Measurements from ENCODE around the gene OR2AP1.
A peak's percentile ranks its signal among the peaks of the same experiment; 100 is the strongest.
"Not testable (repeated sequence)": the region's sequence is repeated elsewhere in the genome, so short reads cannot be mapped to it uniquely, and the experiment has no call there.

Gene OR2AP1

GRCh38 chr12:55572168-55572567 lies at the start of gene OR2AP1:
Gene OR2AP1, plus strand, starts transcription at chr12:55572468. Its CDS starts 1,947 bp downstream, at chr12:55574415.
- no peak for DNase-seq (ENCODE audit: low spot score)

- DNase-seq (ENCODE audit: low spot score), result not testable (repeated sequence)
Observed at GRCh38 chr12:55548235-55548634, 24.0 kb upstream of the OR2AP1 start.

- DNase-seq (ENCODE audit: low spot score), result no peak
Observed at GRCh38 chr12:55548756-55549155, 23.5 kb upstream of the OR2AP1 start.

- no peak for DNase-seq (ENCODE audit: low spot score)
Observed at GRCh38 chr12:55549302-55549701, 23.0 kb upstream of the OR2AP1 start, which contains the start of gene OR6C4. Gene OR6C4, plus strand, starts transcription at chr12:55549602. Its CDS starts 1,625 bp downstream, at chr12:55551227.

- DNase-seq (ENCODE audit: low spot score), result no peak
Observed at GRCh38 chr12:55554296-55554695, 18.0 kb upstream of the OR2AP1 start.

GRCh38 chr12:55570060-55570459 lies 2.2 kb upstream of the OR2AP1 start:
- not testable (repeated sequence) for DNase-seq (ENCODE audit: low spot score)

GRCh38 chr12:55570689-55571088 lies 1.6 kb upstream of the OR2AP1 start:
- DNase-seq (ENCODE audit: low spot score), result not testable (repeated sequence)

GRCh38 chr12:55582066-55582465 lies 9.8 kb downstream of the OR2AP1 start:
- no peak for DNase-seq (ENCODE audit: low spot score)

- no peak for DNase-seq (ENCODE audit: low spot score)
Observed at GRCh38 chr12:55585817-55586216, 13.5 kb downstream of the OR2AP1 start.

- not testable (repeated sequence) for DNase-seq (ENCODE audit: low spot score)
Observed at GRCh38 chr12:55590152-55590551, 17.9 kb downstream of the OR2AP1 start.

GRCh38 chr12:55607821-55608594 lies 35.7 kb downstream of the OR2AP1 start:
- DNase-seq (ENCODE audit: low spot score), result no peak

- DNase-seq (ENCODE audit: low spot score), result no peak
Observed at GRCh38 chr12:55610598-55610997, 38.3 kb downstream of the OR2AP1 start.

- no peak for DNase-seq (ENCODE audit: low spot score)
Observed at GRCh38 chr12:55612646-55613045, 40.4 kb downstream of the OR2AP1 start.

- DNase-seq (ENCODE audit: low spot score), result no peak
Observed at GRCh38 chr12:55614764-55615163, 42.5 kb downstream of the OR2AP1 start.

GRCh38 chr12:55619354-55620138 lies 47.3 kb downstream of the OR2AP1 start:
- DNase-seq (ENCODE audit: low spot score), result peak; percentile 88

- DNase-seq (ENCODE audit: low spot score), result no peak
Observed at GRCh38 chr12:55624056-55624455, 51.8 kb downstream of the OR2AP1 start.

Measured in kidney capillary endothelial cell (primary cell).